Loucy (cell line): ENCODE data around the gene CROCC.
"Not testable (repeated sequence)": the region's sequence is repeated elsewhere in the genome, so short reads cannot be mapped to it uniquely, and the experiment has no call there.

Experiments used
- EZH2phosphoT487 ChIP-seq: fragments of 200-600 bp; IDR thresholded peaks from 2 replicates; pipeline ENCODE4 v1.6.1; 2018; ENCODE audit warnings: antibody characterized with exemption, mild to moderate bottlenecking, moderate library complexity, borderline replicate concordance
- TF ChIP-seq, protein P1 (sequence below): fragments of 200-600 bp; sonication (generic); conservative IDR thresholded peaks from 2 replicates; pipeline ENCODE4 v1.5.1; 2014; ENCODE audit warnings: mild to moderate bottlenecking, antibody characterized with exemption, low read length

DNA sequence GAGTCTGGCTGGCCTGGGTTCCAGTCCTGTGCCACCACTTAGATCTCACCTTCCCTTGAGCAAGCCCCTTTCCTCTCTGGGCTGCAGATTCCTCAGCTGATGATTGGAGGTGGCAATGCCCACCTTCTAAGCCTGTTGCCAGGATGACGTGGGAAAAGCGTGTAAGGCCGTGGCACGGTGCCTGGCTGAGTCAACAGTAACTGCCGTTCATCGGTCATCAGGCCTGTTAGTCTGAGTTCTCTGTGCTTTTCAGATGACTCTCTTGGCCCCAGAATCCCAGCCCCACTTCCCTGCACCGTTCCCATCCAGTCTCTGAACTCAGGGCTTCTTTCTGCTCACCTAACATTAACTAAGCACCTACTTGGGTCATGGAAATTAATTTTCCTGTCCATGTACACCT lies 27.3 kb downstream of the CROCC start:
- TF ChIP-seq, protein P1, sequence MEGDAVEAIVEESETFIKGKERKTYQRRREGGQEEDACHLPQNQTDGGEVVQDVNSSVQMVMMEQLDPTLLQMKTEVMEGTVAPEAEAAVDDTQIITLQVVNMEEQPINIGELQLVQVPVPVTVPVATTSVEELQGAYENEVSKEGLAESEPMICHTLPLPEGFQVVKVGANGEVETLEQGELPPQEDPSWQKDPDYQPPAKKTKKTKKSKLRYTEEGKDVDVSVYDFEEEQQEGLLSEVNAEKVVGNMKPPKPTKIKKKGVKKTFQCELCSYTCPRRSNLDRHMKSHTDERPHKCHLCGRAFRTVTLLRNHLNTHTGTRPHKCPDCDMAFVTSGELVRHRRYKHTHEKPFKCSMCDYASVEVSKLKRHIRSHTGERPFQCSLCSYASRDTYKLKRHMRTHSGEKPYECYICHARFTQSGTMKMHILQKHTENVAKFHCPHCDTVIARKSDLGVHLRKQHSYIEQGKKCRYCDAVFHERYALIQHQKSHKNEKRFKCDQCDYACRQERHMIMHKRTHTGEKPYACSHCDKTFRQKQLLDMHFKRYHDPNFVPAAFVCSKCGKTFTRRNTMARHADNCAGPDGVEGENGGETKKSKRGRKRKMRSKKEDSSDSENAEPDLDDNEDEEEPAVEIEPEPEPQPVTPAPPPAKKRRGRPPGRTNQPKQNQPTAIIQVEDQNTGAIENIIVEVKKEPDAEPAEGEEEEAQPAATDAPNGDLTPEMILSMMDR = not testable (repeated sequence)
- TF ChIP-seq EZH2phosphoT487 = not testable (repeated sequence)
